Activated T-cell treated with anti-CD3 and anti-CD28 coated beads for 48 hours (primary cell): Measurements from ENCODE around the gene GJD3.
"Not testable (repeated sequence)": the region's sequence is repeated elsewhere in the genome, so short reads cannot be mapped to it uniquely, and the experiment has no call there.

Experiments
- DNase-seq: peaks from one replicate; pipeline ENCODE4 v3.0.0-alpha.2; 2020; ENCODE audit warnings: low read depth

GJD3 gene

GRCh38 chr17:40367728-40368127 lies 3.2 kb upstream of the GJD3 start:
- not testable (repeated sequence) for DNase-seq

GRCh38 chr17:40366861-40367518 lies 2.5 kb upstream of the GJD3 start:
- no peak for DNase-seq

- DNase-seq, result no peak
Measured at GRCh38 chr17:40366076-40366860, 1.7 kb upstream of the GJD3 start.

GRCh38 chr17:40364906-40365305 lies 369 bp upstream of the GJD3 start:
- DNase-seq, result no peak

- DNase-seq, result no peak
Measured at GRCh38 chr17:40363111-40363827, 1.3 kb downstream of the GJD3 start.

GRCh38 chr17:40362696-40363110 lies 1.8 kb downstream of the GJD3 start:
- peak; percentile 87 for DNase-seq

GRCh38 chr17:40361925-40362695 lies 2.4 kb downstream of the GJD3 start:
- DNase-seq, result no peak

GRCh38 chr17:40361063-40361924 lies 3.2 kb downstream of the GJD3 start:
- DNase-seq, result no peak

GRCh38 chr17:40360091-40360490 lies 4.4 kb downstream of the GJD3 start:
- no peak for DNase-seq

- peak; percentile 83 for DNase-seq
Measured at GRCh38 chr17:40358323-40359038, 6.1 kb downstream of the GJD3 start.

- no peak for DNase-seq
Measured at GRCh38 chr17:40356990-40357881, 7.3 kb downstream of the GJD3 start.

- DNase-seq, result no peak
Measured at GRCh38 chr17:40355804-40356758, 8.5 kb downstream of the GJD3 start.

- peak; percentile 78 for DNase-seq
Measured at GRCh38 chr17:40355123-40355803, 9.3 kb downstream of the GJD3 start.

GRCh38 chr17:40354221-40355122 lies 10.1 kb downstream of the GJD3 start:
- no peak for DNase-seq

GRCh38 chr17:40352779-40353394 lies 11.7 kb downstream of the GJD3 start:
- DNase-seq, result no peak

GRCh38 chr17:40352237-40352778 lies 12.2 kb downstream of the GJD3 start:
- no peak for DNase-seq
